COLO668 (cell line): Measurements from ENCODE around the gene PRR35.
"Not testable (repeated sequence)": the region's sequence is repeated elsewhere in the genome, so short reads cannot be mapped to it uniquely, and the experiment has no call there.

Experiments
- DNase-seq: peaks from one replicate; lab custom pipeline; 2025; ENCODE audit not compliant: unreplicated experiment; lab: John Stamatoyannopoulos, UW

PRR35 gene

DNA sequence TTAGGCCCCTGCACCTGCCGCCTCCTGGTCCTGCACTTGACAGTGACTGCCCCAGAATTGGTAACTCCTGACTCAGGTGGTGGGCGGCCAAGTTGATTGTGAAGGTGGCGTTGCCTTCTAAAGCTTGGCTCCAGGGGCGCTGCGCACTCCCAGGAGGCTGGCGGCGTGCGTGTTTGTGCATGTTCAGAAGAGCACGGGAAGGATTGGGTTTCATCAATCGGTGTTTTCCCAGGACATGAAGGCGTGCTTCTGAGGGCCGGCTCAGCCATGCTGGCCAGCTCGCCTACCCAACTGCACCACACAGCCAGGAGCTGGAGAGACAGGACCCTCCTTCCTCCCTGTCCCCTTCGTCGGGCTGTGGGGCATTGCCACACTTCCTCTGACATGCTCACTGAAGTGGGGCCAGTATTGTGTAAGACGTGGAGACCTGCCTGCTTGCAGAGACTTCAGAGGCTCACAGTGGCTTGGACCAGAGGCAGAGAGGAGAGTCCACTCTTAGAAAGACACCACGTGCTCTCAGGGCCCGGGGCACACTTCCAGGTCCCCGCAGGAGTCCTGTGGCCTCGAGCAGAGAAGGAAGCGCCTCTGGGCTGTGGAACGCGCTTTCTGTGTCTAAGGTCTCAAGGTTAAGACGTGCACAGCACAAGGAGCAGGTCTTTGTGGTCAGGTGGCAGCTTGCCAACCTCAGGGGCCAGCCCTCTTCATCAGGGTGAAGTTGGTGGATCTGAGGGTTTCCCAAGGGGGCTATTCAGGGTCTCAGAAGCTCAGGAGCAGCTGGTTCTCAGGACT, 32.5 kb downstream of the PRR35 start:
- DNase-seq, result peak; percentile 94

DNA sequence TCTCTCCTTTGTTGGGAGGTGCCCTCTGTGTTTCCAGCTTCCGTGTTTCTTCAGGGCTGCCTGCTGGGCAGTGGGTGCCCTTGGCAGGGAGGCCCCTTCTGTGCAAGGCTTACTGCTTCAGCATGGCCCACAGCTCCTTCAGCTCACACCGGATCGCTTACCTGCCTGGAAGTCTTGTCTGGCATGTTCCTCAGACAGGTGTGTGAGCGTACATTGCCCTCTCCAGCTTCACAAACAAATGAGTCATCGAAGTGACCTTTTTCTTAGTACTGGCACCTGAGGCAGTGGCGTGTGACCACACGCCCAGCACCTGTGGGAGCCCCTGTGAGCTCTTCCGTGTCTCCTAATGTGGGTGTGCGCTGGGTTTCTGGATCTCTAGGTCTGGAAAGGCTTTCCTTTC, 33.2 kb downstream of the PRR35 start:
- peak; percentile 89 for DNase-seq

GRCh38 chr16:593807-594206, 33.6 kb downstream of the PRR35 start:
- DNase-seq, result peak; percentile 79

DNA sequence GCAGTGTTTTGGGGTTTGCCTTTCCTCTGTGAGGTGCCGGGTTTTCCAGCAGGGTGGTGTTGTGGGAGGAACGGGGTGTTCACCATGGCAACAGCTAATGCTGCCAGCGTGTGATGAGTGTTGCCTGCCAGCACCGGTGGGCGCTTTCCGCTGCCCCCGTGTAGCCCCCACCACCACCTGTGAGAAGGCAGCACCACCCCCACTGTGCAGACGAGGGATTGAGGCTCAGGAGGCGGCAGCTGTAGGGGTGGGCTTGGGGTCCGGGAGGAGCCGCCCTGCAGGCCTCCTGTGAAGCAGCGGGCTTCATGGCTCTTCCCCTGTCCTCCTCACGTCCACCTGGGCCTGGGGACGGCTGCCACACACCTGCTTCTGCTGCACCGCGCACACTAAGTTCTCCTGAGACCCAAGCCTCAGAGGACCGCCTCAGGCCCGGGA, 34.9 kb downstream of the PRR35 start:
- peak; percentile 16 for DNase-seq

- peak; percentile 70 for DNase-seq
These were observed 35.9 kb downstream of the PRR35 start for GRCh38 chr16:595942-596735.

GRCh38 chr16:596736-597060, 36.5 kb downstream of the PRR35 start:
- no peak for DNase-seq

DNA sequence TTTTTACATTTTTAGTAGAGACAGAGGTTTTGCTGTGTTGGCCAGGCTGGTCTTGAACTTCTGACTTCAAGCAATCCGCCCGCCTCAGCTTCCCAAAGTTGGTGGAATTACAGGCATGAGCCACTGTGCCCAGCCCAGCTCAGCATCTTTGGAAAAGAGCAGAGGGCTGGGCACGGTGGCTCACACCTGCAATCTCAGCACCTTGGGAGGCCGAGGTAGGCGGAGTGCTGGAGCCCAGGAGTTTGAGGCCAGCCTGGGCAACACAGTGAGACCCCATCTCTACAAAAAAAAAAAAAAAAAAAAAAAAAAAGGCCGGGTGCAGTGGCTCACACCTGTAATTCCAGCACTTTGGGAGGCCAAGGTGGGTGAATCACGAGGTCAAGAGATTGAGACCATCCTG, 37.5 kb downstream of the PRR35 start:
- DNase-seq, result not testable (repeated sequence)

DNA sequence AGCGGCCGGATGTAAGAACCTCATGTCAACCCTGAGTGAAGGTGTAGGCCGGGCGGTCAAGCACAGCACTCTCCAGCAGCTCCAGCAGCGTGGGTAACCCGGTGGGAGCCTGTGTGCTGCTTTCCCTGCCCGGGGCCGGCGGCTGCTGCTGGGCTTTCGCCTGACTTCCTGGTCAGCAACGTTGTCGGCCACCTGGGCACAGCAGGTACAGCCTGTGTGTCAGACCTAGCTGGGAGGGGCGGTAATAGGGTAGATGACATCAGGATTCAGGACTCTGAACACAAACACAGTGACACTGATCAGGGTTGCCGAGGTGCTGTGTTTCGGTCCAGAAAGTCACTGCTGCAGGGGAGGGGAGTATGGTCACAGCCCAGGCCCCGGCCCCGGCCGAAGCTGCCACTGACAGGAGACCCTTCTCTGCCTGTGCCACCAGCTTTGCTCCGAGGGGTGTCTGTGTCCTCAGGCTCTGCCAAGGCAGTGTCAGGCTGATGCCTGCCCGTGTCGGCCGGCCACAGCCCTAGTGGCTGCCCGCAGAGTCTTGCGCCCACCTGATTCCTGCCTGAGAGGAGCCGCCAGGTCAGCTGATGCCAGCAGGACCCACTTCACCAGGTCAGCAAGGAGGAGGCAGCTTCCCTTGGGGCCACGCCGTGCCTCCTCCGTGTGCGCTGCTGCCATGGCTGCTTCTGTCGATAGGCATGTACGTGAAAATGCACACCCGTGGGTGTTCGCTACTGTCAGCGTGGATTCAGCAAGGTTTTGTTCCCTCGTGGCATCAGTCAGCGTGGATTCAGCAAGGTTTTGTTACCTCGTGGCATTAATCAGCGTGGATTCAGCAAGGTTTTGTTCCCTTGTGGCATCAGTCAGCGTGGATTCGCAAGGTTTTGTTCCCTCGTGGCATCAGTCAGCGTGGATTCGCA, 38.9 kb downstream of the PRR35 start:
- peak; percentile 45 for DNase-seq

DNA sequence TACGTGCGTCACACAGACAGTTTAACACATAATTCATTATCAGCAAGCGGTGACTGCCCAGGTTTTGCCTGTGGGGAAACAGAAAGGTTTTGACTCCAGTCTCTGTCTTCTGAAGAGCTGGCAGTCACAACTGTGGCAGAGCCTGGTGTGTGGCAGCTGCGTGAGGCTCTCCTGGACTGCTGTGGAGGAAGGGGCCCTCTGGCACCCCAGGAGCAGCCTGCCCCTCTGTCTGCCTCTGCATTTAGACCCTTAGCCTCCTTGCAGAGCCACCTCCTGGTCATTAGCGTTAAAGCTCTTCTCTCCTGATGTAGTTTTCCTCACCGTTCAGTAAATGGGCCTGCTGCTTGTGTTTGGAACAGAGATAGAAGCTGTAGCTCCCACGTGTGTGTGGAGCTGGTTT, 40.6 kb downstream of the PRR35 start:
- peak; percentile 18 for DNase-seq

- DNase-seq, result no peak
These were observed 43.7 kb downstream of the PRR35 start for GRCh38 chr16:603933-604332.

- no peak for DNase-seq
These were observed 46.6 kb downstream of the PRR35 start for GRCh38 chr16:606656-607307.

DNA sequence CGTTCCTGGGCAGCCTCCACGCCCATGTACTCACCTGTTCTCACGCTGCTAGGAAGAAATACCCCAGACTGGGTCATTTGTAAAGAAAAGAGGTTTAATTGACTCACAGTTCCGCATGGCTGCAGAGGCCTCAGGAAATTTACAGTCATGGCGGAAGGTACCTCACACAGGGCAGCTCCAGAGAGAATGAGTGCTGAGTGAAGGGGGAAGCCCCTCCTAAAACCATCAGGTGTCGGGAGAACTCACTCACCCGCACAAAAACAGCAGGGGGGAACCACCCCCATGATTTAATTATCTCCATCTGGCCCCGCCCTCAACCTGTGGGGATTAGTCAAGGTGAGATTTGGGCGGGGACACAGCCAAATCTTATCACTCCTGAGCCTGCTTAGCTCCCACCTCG, 47.8 kb downstream of the PRR35 start:
- DNase-seq, result peak; percentile 37

DNA sequence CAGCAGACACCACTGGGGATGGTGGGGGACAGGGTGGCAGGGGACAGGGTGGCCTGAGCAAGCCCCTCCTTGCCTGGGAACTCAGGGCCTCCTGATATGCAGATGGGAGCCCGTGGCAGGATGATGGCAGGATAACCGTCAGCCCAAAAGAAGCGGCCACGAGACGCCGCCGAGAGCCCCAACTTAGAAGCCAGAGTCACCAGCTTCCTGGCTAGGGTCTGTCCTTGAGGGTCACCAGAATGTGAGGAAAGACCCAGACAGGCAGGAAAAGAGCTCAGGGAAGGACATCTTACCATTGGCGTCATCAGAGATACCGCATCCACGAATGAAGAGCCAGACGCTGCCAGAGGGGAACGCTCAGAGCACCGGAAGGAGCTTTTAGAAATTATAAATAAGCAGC, 49.1 kb downstream of the PRR35 start:
- DNase-seq, result no peak

DNA sequence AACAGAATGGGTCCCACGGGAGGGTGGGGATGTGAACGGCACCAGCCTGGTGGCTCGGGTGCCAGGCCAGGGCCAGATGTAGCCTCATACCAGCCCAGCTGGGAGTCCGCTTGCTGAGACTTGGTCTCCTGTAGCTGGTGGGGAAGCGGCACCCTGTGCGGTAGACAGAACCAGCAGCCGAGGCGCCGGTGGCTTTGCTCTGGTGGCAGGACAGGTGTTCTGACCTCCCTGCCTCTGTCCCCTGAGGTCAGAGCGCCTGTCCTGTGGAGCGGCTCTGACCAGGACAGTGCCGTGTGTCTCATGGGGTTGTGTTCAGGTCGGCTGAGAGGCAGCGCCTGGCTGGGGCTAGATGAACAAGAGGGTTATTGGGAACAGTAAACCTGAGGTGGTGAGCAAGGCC, 49.8 kb downstream of the PRR35 start:
- no peak for DNase-seq

DNA sequence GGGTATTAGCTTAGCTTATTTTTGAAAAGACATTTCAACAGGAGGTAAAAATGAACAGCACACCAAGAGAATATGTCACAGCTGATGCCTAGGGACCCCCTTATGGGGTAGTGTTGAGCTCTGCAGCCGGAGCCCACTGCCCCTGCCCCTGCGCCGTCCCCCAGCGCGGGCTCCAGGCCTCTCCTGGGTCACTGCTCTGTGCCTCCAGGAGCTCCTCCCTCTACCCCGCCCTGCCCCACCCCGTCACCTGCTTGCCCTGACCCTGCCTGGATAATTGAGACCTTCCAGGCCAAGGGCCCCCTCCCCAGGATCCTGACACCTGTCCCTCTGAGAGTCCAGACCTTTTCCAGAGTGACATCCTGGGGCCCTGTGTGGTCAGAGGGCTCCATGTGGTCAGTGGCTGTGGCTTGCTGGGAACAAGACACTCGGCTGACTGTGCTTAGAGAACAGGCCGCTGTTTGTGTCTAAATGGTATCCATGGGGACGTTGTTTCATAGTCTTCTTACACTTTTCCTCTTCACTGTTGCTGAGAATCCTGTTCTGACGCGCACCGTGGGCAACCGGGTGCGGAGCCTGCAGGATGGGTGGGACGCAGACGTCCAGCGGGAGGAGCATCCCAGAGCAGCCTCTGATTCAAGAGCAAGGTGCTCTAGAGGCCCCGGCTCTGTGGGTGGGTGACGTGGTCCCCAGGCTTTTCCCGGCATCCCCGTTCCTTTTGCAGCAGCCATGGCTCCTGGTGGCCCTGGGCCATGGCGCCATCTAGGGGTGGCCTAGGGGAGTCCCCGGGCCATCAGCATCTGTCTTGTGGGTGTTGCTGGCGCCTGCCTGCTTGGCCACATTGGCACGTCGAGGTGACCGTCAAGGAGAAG, 50.6 kb downstream of the PRR35 start:
- peak; percentile 55 for DNase-seq

GRCh38 chr16:615122-615521, 54.9 kb downstream of the PRR35 start:
- no peak for DNase-seq
